K562 (cell line): ENCODE measurements around the gene RHOF. TPM values are rescaled to one million over a fixed set of nuclear protein-coding genes. Genes with fewer than 3 reads are reported as not detected.

ENCODE experiments used
- FOXK2 ChIP-seq, 2 experiments: fragments of 450-650 bp; IDR thresholded peaks in 1 of 2; conservative IDR thresholded peaks in 1 of 2; 2 replicates each; pipeline ENCODE4 v1.6.1; 2016; ENCODE audit warnings: low read depth in 2 of 2, mild to moderate bottlenecking in 1 of 2
- HDAC2 ChIP-seq: fragments of 450-650 bp; IDR thresholded peaks from 2 replicates; pipeline ENCODE4 v1.6.1; 2016; ENCODE audit warnings: mild to moderate bottlenecking
- PHF8 ChIP-seq: fragments of 200-600 bp; sonication (generic); IDR thresholded peaks from 2 replicates; pipeline ENCODE4 v1.6.1; 2012; ENCODE audit warnings: mixed run types, mild to moderate bottlenecking, inconsistent platforms, low read length, moderate library complexity, borderline replicate concordance
- POLR2AphosphoS5 ChIP-seq: IDR thresholded peaks from 2 replicates; pipeline ENCODE4 v1.6.1; 2011; ENCODE audit warnings: mild to moderate bottlenecking, low read depth, low read length, moderate library complexity; ENCODE audit not compliant: control insufficient read depth, insufficient read depth
- RB1 ChIP-seq: fragments of 450-650 bp; IDR thresholded peaks from 2 replicates; pipeline ENCODE4 v1.6.1; 2017; ENCODE audit warnings: low read depth, mild to moderate bottlenecking
- SMAD4 ChIP-seq: fragments of 250-450 bp; sonication (Bioruptor Pico); conservative IDR thresholded peaks from 2 replicates; pipeline ENCODE4 v1.8.0; 2021; ENCODE audit warnings: inconsistent platforms, mild to moderate bottlenecking, moderate library complexity
- SMARCC2 ChIP-seq: fragments of 450-650 bp; IDR thresholded peaks from 2 replicates; pipeline ENCODE4 v1.6.1; 2017; ENCODE audit warnings: antibody characterized with exemption, moderate library complexity, mild to moderate bottlenecking, low read depth
- TCF7 ChIP-seq: sonication (generic); IDR thresholded peaks from 2 replicates; pipeline ENCODE4 v1.6.1; 2016; ENCODE audit warnings: antibody characterized with exemption, borderline replicate concordance
- ZFX ChIP-seq: sonication (generic); formaldehyde crosslinking; IDR thresholded peaks from 2 replicates; pipeline ENCODE4 v1.8.0; 2022; ENCODE audit warnings: mild to moderate bottlenecking, missing genetic modification reagents, moderate library complexity
- ZNF197 ChIP-seq: fragments of 200-800 bp; sonication (Bioruptor generic); IDR thresholded peaks from 2 replicates; pipeline ENCODE4 v1.6.1; 2016; ENCODE audit warnings: low read depth, missing genetic modification characterization, missing compliant biosample characterization
- polyA plus RNA-seq, 8 experiments: library from polyadenylated mRNA; depleted of rRNA in 4 of 8; stranded (reverse) in 5 of 8; unstranded in 3 of 8; fragments of >200 nt; fragmentation: Nextera tagmentation in 2 of 8; fragmentation: Illumina TruSeq in 1 of 8; extraction: Ambion mirVana in 2 of 8; extraction: Trizol in 1 of 8; gene quantifications; 2 replicates each; pipeline versions ENCODE4 v1.2.1 to v1.2.3, GENCODE V29; 2011 to 2014; ENCODE audit warnings: inconsistent platforms in 1 of 8, missing spikeins in 1 of 8
- total RNA-seq, 7 experiments: library from RNA; depleted of rRNA in 6 of 7; stranded (reverse); fragments of >200 nt in 6 of 7; fragmentation: Illumina TruSeq in 2 of 7; extraction: Trizol in 2 of 7; gene quantifications; 2 replicates each; pipeline versions ENCODE4 v1.2.1 to v1.2.3, GENCODE V29; 2011 to 2021; ENCODE audit warnings: low replicate concordance in 1 of 7
- TF ChIP-seq, protein P1 (sequence below): sonication (generic); formaldehyde crosslinking; IDR thresholded peaks from 2 replicates; pipeline ENCODE4 v1.8.1; 2023; ENCODE audit warnings: mild to moderate bottlenecking, missing genetic modification reagents
- TF ChIP-seq, protein P2 (sequence below): fragments of 200-600 bp; sonication (generic); IDR thresholded peaks from one replicate; pipeline ENCODE4 v1.6.1; 2012; ENCODE audit warnings: mild to moderate bottlenecking, low read depth, low read length, inconsistent platforms
- TF ChIP-seq, protein P3 (sequence below): sonication (generic); IDR thresholded peaks from 2 replicates; pipeline ENCODE4 v1.6.1; 2016

The RHOF gene
- total and polyA plus RNA-seq, 9 of the 15 experiments (the other 6 are each of a cell fraction or from before 2014, with no cell fraction given) = 0.13 to 10.1 (median 4.0) TPM

DNA sequence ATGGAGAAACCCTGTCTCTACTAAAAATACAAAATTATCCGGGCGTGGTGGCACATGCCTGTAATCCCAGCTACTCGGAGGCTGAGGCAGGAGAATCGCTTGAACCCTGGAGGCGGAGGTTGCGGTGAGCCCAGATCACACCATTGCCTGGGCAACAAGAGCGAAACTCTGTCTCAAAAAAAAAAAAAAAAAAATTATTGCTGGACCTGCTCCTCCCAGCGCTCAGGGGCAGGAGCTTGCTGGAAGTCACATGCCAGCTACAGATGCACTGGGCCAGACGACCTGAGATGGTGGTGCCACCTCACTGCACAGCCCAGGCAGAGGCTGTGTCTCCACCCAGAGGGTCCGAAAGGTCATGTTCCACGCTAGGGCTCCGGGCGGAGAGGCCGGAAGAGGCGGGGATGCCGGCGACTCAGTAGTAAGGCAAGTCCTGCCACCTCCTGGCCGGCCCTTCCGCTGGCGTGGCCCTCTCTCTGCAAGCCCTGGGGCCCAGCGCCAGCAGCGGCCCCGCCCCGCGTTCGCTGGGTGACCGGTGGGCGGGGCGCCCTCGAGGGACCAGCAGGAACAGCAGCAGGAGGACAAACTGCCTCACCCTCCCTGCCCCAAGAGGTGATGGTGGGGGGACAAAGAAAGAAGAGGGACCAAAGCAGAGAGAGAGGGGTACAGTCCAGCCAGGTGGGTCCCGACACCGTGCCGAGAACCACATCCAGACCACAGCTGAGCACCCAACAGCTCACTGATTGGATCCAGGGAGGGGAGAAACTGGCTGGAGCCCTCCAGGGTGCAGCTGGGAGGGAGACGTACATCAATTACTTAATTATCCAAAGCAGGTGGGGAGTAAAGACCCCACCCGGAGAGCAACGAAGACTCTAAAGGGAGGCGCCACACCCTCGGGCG, 3.6 kb upstream of the RHOF start (continued):
- TF ChIP-seq, protein P1, sequence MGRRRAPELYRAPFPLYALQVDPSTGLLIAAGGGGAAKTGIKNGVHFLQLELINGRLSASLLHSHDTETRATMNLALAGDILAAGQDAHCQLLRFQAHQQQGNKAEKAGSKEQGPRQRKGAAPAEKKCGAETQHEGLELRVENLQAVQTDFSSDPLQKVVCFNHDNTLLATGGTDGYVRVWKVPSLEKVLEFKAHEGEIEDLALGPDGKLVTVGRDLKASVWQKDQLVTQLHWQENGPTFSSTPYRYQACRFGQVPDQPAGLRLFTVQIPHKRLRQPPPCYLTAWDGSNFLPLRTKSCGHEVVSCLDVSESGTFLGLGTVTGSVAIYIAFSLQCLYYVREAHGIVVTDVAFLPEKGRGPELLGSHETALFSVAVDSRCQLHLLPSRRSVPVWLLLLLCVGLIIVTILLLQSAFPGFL = no peak
- TF ChIP-seq, protein P2, sequence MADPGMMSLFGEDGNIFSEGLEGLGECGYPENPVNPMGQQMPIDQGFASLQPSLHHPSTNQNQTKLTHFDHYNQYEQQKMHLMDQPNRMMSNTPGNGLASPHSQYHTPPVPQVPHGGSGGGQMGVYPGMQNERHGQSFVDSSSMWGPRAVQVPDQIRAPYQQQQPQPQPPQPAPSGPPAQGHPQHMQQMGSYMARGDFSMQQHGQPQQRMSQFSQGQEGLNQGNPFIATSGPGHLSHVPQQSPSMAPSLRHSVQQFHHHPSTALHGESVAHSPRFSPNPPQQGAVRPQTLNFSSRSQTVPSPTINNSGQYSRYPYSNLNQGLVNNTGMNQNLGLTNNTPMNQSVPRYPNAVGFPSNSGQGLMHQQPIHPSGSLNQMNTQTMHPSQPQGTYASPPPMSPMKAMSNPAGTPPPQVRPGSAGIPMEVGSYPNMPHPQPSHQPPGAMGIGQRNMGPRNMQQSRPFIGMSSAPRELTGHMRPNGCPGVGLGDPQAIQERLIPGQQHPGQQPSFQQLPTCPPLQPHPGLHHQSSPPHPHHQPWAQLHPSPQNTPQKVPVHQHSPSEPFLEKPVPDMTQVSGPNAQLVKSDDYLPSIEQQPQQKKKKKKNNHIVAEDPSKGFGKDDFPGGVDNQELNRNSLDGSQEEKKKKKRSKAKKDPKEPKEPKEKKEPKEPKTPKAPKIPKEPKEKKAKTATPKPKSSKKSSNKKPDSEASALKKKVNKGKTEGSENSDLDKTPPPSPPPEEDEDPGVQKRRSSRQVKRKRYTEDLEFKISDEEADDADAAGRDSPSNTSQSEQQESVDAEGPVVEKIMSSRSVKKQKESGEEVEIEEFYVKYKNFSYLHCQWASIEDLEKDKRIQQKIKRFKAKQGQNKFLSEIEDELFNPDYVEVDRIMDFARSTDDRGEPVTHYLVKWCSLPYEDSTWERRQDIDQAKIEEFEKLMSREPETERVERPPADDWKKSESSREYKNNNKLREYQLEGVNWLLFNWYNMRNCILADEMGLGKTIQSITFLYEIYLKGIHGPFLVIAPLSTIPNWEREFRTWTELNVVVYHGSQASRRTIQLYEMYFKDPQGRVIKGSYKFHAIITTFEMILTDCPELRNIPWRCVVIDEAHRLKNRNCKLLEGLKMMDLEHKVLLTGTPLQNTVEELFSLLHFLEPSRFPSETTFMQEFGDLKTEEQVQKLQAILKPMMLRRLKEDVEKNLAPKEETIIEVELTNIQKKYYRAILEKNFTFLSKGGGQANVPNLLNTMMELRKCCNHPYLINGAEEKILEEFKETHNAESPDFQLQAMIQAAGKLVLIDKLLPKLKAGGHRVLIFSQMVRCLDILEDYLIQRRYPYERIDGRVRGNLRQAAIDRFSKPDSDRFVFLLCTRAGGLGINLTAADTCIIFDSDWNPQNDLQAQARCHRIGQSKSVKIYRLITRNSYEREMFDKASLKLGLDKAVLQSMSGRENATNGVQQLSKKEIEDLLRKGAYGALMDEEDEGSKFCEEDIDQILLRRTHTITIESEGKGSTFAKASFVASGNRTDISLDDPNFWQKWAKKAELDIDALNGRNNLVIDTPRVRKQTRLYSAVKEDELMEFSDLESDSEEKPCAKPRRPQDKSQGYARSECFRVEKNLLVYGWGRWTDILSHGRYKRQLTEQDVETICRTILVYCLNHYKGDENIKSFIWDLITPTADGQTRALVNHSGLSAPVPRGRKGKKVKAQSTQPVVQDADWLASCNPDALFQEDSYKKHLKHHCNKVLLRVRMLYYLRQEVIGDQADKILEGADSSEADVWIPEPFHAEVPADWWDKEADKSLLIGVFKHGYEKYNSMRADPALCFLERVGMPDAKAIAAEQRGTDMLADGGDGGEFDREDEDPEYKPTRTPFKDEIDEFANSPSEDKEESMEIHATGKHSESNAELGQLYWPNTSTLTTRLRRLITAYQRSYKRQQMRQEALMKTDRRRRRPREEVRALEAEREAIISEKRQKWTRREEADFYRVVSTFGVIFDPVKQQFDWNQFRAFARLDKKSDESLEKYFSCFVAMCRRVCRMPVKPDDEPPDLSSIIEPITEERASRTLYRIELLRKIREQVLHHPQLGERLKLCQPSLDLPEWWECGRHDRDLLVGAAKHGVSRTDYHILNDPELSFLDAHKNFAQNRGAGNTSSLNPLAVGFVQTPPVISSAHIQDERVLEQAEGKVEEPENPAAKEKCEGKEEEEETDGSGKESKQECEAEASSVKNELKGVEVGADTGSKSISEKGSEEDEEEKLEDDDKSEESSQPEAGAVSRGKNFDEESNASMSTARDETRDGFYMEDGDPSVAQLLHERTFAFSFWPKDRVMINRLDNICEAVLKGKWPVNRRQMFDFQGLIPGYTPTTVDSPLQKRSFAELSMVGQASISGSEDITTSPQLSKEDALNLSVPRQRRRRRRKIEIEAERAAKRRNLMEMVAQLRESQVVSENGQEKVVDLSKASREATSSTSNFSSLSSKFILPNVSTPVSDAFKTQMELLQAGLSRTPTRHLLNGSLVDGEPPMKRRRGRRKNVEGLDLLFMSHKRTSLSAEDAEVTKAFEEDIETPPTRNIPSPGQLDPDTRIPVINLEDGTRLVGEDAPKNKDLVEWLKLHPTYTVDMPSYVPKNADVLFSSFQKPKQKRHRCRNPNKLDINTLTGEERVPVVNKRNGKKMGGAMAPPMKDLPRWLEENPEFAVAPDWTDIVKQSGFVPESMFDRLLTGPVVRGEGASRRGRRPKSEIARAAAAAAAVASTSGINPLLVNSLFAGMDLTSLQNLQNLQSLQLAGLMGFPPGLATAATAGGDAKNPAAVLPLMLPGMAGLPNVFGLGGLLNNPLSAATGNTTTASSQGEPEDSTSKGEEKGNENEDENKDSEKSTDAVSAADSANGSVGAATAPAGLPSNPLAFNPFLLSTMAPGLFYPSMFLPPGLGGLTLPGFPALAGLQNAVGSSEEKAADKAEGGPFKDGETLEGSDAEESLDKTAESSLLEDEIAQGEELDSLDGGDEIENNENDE = no peak
- TF ChIP-seq TCF7 (no peak), FOXK2 (conservative IDR thresholded peaks at IDR 0.05 in 1 of 2, IDR thresholded peaks at IDR 0.05 in 1 of 2; ENCODE audit: low read depth in 2 of 2) (peak in 1 of 2 experiments; percentile 46; a peak in 1 of 4 replicates), SMAD4 (CRISPR knock-in tag) (peak; percentile 72; the same call in 1 of the 2 replicates), POLR2AphosphoS5 (peak; percentile 65), ZFX (CRISPR knock-in tag) (peak; percentile 55), ZNF197 (no peak), SMARCC2 (no peak), PHF8 (peak; percentile 32; the same call in 1 of the 2 replicates), RB1 (peak; percentile 88), HDAC2 (peak; percentile 75; the same call in 1 of the 2 replicates)
- TF ChIP-seq, protein P3, sequence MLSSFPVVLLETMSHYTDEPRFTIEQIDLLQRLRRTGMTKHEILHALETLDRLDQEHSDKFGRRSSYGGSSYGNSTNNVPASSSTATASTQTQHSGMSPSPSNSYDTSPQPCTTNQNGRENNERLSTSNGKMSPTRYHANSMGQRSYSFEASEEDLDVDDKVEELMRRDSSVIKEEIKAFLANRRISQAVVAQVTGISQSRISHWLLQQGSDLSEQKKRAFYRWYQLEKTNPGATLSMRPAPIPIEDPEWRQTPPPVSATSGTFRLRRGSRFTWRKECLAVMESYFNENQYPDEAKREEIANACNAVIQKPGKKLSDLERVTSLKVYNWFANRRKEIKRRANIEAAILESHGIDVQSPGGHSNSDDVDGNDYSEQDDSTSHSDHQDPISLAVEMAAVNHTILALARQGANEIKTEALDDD = no peak
